ENCODE results near the gene MLLT3. TPM values are rescaled to one million over a fixed set of nuclear protein-coding genes. Genes with fewer than 3 reads are reported as not detected.

Gene MLLT3
- total RNA-seq, 1 donor from 2014 or later = 17.5 TPM

GRCh38 chr9:20463823-20464222, 158.5 kb downstream of the MLLT3 start:
- DNase-seq = no peak
- Histone ChIP-seq H3K27ac (replicated peaks) (no peak overlapping the region), H3K4me3 (no peak overlapping the region), H3K4me1 (peaks cover 9% of the 10 kb centered on the region), H3K9me3 (replicated peaks) (no peaks in the 10 kb centered on the region), H3K27me3 (ENCODE audit: low read depth) (no peaks in the 10 kb centered on the region), H3K36me3 (no peaks in the 10 kb centered on the region)
- intact Hi-C loops (cut with micrococcal nuclease) = no loop called here
- TF ChIP-seq CTCF (IDR thresholded peaks at IDR 0.05; ENCODE audit: borderline replicate concordance) = no peak

- DNase-seq = no peak
- H3K36me3 ChIP-seq = no peaks in the 10 kb centered on the region
- H3K27me3 ChIP-seq (ENCODE audit: low read depth) = no peaks in the 10 kb centered on the region
- TF ChIP-seq CTCF (IDR thresholded peaks at IDR 0.05; ENCODE audit: borderline replicate concordance) = no peak
- intact Hi-C loops (cut with micrococcal nuclease) = no loop called here
- H3K27ac ChIP-seq (replicated peaks) = no peak overlapping the region
- H3K4me3 ChIP-seq = no peak overlapping the region
- H3K4me1 ChIP-seq = peaks cover 9% of the 10 kb centered on the region
- no peaks in the 10 kb centered on the region for H3K9me3 ChIP-seq (replicated peaks)
Measured at GRCh38 chr9:20462410-20462809, 159.9 kb downstream of the MLLT3 start.

GRCh38 chr9:20447291-20447690, 175.0 kb downstream of the MLLT3 start:
- TF ChIP-seq CTCF (IDR thresholded peaks at IDR 0.05; ENCODE audit: borderline replicate concordance) = no peak
- Histone ChIP-seq H3K36me3 (no peaks in the 10 kb centered on the region), H3K4me1 (no peaks in the 10 kb centered on the region), H3K27ac (replicated peaks) (no peak overlapping the region), H3K4me3 (no peak overlapping the region), H3K9me3 (replicated peaks) (no peaks in the 10 kb centered on the region), H3K27me3 (ENCODE audit: low read depth) (no peaks in the 10 kb centered on the region)
- intact Hi-C loops (cut with micrococcal nuclease) = no loop called here
- DNase-seq = no peak

- TF ChIP-seq CTCF (IDR thresholded peaks at IDR 0.05; ENCODE audit: borderline replicate concordance) = no peak
Measured at GRCh38 chr9:20446248-20446647, 176.1 kb downstream of the MLLT3 start.

GRCh38 chr9:20442461-20443319, 179.6 kb downstream of the MLLT3 start:
- intact Hi-C loops (cut with micrococcal nuclease) = no loop called here
- no peak overlapping the region for H3K4me3 ChIP-seq
- no peaks in the 10 kb centered on the region for H3K27me3 ChIP-seq (ENCODE audit: low read depth)

More at GRCh38 chr9:20446248-20446647, 176.1 kb downstream of the MLLT3 start:
- Histone ChIP-seq H3K4me3 (no peak overlapping the region), H3K27ac (replicated peaks) (no peak overlapping the region), H3K27me3 (ENCODE audit: low read depth) (no peaks in the 10 kb centered on the region), H3K4me1 (no peaks in the 10 kb centered on the region), H3K36me3 (no peaks in the 10 kb centered on the region), H3K9me3 (replicated peaks) (no peaks in the 10 kb centered on the region)
- no peak for DNase-seq
- intact Hi-C loops (cut with micrococcal nuclease) = no loop called here

More at GRCh38 chr9:20442461-20443319, 179.6 kb downstream of the MLLT3 start:
- Histone ChIP-seq H3K27ac (replicated peaks) (no peak overlapping the region), H3K9me3 (replicated peaks) (no peaks in the 10 kb centered on the region), H3K4me1 (peaks cover 6% of the 10 kb centered on the region), H3K36me3 (no peaks in the 10 kb centered on the region)
- no peak for TF ChIP-seq CTCF (IDR thresholded peaks at IDR 0.05; ENCODE audit: borderline replicate concordance)
- DNase-seq = no peak
